SK-N-SH treated with all-trans-retinoic acid at 6 μM for 48 hours (cell line): ENCODE data around the gene GHDC.
"Not testable (repeated sequence)": the region's sequence is repeated elsewhere in the genome, so short reads cannot be mapped to it uniquely, and the experiment has no call there.

ENCODE experiments used
- ARNTL ChIP-seq: fragments of 450-650 bp; formaldehyde crosslinking; IDR thresholded peaks from 2 replicates; pipeline ENCODE4 v1.5.0; 2020; ENCODE audit warnings: low read depth, mild to moderate bottlenecking, moderate library complexity, borderline replicate concordance
- CSRNP3 ChIP-seq: fragments of 250-450 bp; sonication (Bioruptor Pico); IDR thresholded peaks from 2 replicates; pipeline ENCODE4 v1.5.1; 2021; ENCODE audit warnings: mild to moderate bottlenecking, moderate library complexity
- PPARA ChIP-seq: fragments of 250-450 bp; sonication (Bioruptor Pico); IDR thresholded peaks from 2 replicates; pipeline ENCODE4 v1.5.0; 2020; ENCODE audit warnings: mild to moderate bottlenecking, borderline replicate concordance
- SNAI2 ChIP-seq: fragments of 250-450 bp; sonication (Bioruptor Pico); IDR thresholded peaks from 2 replicates; pipeline ENCODE4 v1.5.0; 2020; ENCODE audit warnings: mild to moderate bottlenecking, moderate library complexity
- ZC3H10 ChIP-seq: fragments of 250-450 bp; sonication (Bioruptor Pico); IDR thresholded peaks from 2 replicates; pipeline ENCODE4 v1.5.1; 2021; ENCODE audit warnings: mild to moderate bottlenecking, moderate library complexity
- ZFP3 ChIP-seq: fragments of 250-450 bp; sonication (Bioruptor Pico); IDR thresholded peaks from 2 replicates; pipeline ENCODE4 v1.5.0; 2020; ENCODE audit warnings: mild to moderate bottlenecking, moderate library complexity

GRCh38 chr17:42240863-42241262 is 46.6 kb upstream of the GHDC start:
- TF ChIP-seq CSRNP3; ARNTL (CRISPR knock-in tag); SNAI2 (CRISPR knock-in tag); ZC3H10 (CRISPR knock-in tag); PPARA (CRISPR knock-in tag); ZFP3 (CRISPR knock-in tag): not testable (repeated sequence)
